Measurements from ENCODE around the gene SLC41A2.

DNA sequence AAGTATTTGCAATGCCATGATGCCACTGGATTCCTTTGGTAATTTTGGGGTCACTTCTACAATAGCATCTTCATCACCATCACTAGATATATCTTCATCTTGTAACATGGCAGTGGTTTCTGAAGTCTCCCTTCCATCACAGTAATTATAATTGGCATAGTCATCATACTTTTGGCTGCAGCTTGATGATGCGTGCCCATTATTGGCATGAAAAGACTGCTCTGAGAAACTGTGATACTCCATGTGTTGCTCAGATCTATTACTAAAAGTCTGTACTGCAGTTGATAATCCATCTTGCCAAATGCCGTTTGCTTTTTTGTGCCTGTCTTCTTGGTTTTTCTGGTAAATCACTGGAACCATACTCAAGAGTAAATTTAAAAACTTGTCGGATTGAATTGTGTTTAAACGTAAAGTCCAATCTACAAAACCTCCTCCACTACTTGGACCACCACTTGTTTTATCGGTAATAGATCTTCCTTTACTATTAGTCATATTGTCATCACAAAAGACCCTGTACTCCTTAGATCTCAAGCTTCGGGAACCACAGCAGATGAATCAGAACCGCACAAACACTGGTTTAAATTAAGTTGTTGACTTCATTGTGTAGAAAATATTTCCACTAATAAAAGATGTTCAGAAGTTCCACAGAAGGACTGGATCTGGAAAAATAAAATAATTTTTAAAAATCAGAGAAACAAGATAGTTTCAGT, 29.9 kb downstream of the SLC41A2 start:
- no peak for TF ChIP-seq EZH2 (IDR thresholded peaks at IDR 0.05; ENCODE audit: borderline replicate concordance, low read depth, low read length, severe bottlenecking)
- TF ChIP-seq POLR2A (IDR thresholded peaks at IDR 0.05; ENCODE audit: low read depth, low read length), result no peak
- TF ChIP-seq, protein P1, sequence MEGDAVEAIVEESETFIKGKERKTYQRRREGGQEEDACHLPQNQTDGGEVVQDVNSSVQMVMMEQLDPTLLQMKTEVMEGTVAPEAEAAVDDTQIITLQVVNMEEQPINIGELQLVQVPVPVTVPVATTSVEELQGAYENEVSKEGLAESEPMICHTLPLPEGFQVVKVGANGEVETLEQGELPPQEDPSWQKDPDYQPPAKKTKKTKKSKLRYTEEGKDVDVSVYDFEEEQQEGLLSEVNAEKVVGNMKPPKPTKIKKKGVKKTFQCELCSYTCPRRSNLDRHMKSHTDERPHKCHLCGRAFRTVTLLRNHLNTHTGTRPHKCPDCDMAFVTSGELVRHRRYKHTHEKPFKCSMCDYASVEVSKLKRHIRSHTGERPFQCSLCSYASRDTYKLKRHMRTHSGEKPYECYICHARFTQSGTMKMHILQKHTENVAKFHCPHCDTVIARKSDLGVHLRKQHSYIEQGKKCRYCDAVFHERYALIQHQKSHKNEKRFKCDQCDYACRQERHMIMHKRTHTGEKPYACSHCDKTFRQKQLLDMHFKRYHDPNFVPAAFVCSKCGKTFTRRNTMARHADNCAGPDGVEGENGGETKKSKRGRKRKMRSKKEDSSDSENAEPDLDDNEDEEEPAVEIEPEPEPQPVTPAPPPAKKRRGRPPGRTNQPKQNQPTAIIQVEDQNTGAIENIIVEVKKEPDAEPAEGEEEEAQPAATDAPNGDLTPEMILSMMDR (IDR thresholded peaks at IDR 0.05; ENCODE audit: extremely low read depth in 1 of 2, insufficient read depth in 1 of 2, low read depth in 1 of 2, low read length in 2 of 2), result no peak
- TF ChIP-seq POLR2AphosphoS5 (IDR thresholded peaks at IDR 0.05; ENCODE audit: insufficient read depth, low read depth, low read length), result no peak
- TF ChIP-seq, protein P2, sequence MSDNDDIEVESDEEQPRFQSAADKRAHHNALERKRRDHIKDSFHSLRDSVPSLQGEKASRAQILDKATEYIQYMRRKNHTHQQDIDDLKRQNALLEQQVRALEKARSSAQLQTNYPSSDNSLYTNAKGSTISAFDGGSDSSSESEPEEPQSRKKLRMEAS (IDR thresholded peaks at IDR 0.05; ENCODE audit: insufficient read depth, insufficient read length), result no peak

Measured in endothelial cell of umbilical vein (primary cell).